HuH-7.5 (cell line): ENCODE data around the gene TSPAN2.
"Not testable (repeated sequence)": the region's sequence is repeated elsewhere in the genome, so short reads cannot be mapped to it uniquely, and the experiment has no call there.

ENCODE experiments used
- DNase-seq: peaks from one replicate; pipeline ENCODE4 v3.0.0; 2011; ENCODE audit warnings: low spot score

TSPAN2 gene

GRCh38 chr1:115036814-115037507 lies 52.3 kb downstream of the TSPAN2 start:
- DNase-seq = no peak

- DNase-seq = no peak
Measured at GRCh38 chr1:115035652-115036051, 53.7 kb downstream of the TSPAN2 start.

GRCh38 chr1:115031595-115031994 lies 57.7 kb downstream of the TSPAN2 start:
- no peak for DNase-seq

- DNase-seq = no peak
Measured at GRCh38 chr1:115029526-115029925, 59.8 kb downstream of the TSPAN2 start, which contains the start of gene TSHB. Gene TSHB, plus strand, starts transcription at chr1:115029826. Its CDS starts 3,537 bp downstream, at chr1:115033363.

GRCh38 chr1:115023593-115023992 lies 65.7 kb downstream of the TSPAN2 start:
- no peak for DNase-seq

- DNase-seq = no peak
Measured at GRCh38 chr1:115021145-115021544, 68.2 kb downstream of the TSPAN2 start.

- not testable (repeated sequence) for DNase-seq
Measured at GRCh38 chr1:115019549-115019948, 69.8 kb downstream of the TSPAN2 start.

GRCh38 chr1:115013792-115014191 lies 75.5 kb downstream of the TSPAN2 start:
- no peak for DNase-seq

GRCh38 chr1:115012434-115012833 lies 76.9 kb downstream of the TSPAN2 start:
- DNase-seq = no peak

GRCh38 chr1:115012006-115012405 lies 77.3 kb downstream of the TSPAN2 start:
- no peak for DNase-seq

GRCh38 chr1:115006191-115006590 lies 83.1 kb downstream of the TSPAN2 start:
- DNase-seq = no peak
